IMR-90 (cell line): ENCODE measurements around the gene LBP. TPM values are rescaled to one million over a fixed set of nuclear protein-coding genes. Genes with fewer than 3 reads are reported as not detected.
"Not testable (repeated sequence)": the region's sequence is repeated elsewhere in the genome, so short reads cannot be mapped to it uniquely, and the experiment has no call there.

ENCODE experiments used
- ATAC-seq: fragments of 200-7000 bp; cut with Tn5 transposase; 2 replicates; pipeline ENCODE4 v1.9.1; 2020; ENCODE audit warnings: low read depth, mild to moderate bottlenecking, moderate library complexity
- BruUV-seq: library from RNA; stranded (reverse); fragments of 400-500 nt; replicated peaks from 2 replicates; lab custom pipeline; 2021; lab: Mats Ljungman, UMichigan
- CTCF ChIA-PET: fragments of 300-600 bp; formaldehyde crosslinking; extraction: SDS; loops from one replicate; lab custom pipeline; 2021; ENCODE audit warnings: antibody characterized with exemption; lab: Yijun Ruan, JAX
- POLR2A ChIA-PET: fragments of 300-600 bp; sonication (Branson Sonifier 250); formaldehyde crosslinking; loops from one replicate; lab custom pipeline; 2022; ENCODE audit warnings: antibody characterized with exemption; ENCODE audit not compliant: unreplicated experiment; lab: Charles Lee
- DNase-seq: peaks from one replicate; pipeline ENCODE4 v3.0.0; 2013
- H2AFZ ChIP-seq: replicated peaks from 2 replicates; pipeline ENCODE3; 2013; ENCODE audit warnings: low read length, mild to moderate bottlenecking; ENCODE audit not compliant: poor library complexity
- H2AK5ac ChIP-seq: 2 replicates; pipeline ENCODE4 v1.6.1; 2013; ENCODE audit warnings: low read depth, low read length, inconsistent platforms
- H2AK9ac ChIP-seq: replicated peaks from 2 replicates; pipeline ENCODE3; 2013; ENCODE audit warnings: mild to moderate bottlenecking, low read depth, low read length, moderate library complexity; ENCODE audit not compliant: poor library complexity
- H2BK120ac ChIP-seq: 2 replicates; pipeline ENCODE4 v1.6.1; 2013; ENCODE audit warnings: low read depth, low read length, inconsistent platforms
- H2BK15ac ChIP-seq: 3 replicates; pipeline ENCODE4 v1.6.1; 2013; ENCODE audit warnings: low read depth, low read length, inconsistent platforms
- H2BK20ac ChIP-seq: 2 replicates; pipeline ENCODE4 v1.6.1; 2013; ENCODE audit warnings: low read depth, mild to moderate bottlenecking, inconsistent platforms, low read length, moderate library complexity
- H2BK5ac ChIP-seq: 2 replicates; pipeline ENCODE4 v1.6.1; 2013; ENCODE audit warnings: mild to moderate bottlenecking, low read depth, low read length, inconsistent platforms; ENCODE audit not compliant: poor library complexity, severe bottlenecking
- H3K14ac ChIP-seq: replicated peaks from 2 replicates; pipeline ENCODE4 v1.6.1; 2013; ENCODE audit warnings: low read depth, low read length, inconsistent platforms
- H3K18ac ChIP-seq: 2 replicates; pipeline ENCODE4 v1.6.1; 2013; ENCODE audit warnings: low read depth, low read length, control low read depth
- H3K23ac ChIP-seq: 2 replicates; pipeline ENCODE4 v1.6.1; 2013; ENCODE audit warnings: low read depth, low read length, inconsistent platforms
- H3K27ac ChIP-seq: 2 replicates; pipeline ENCODE4 v1.5.1; 2013; ENCODE audit warnings: mild to moderate bottlenecking, control low read depth, low read length; ENCODE audit not compliant: insufficient read depth
- H3K27me3 ChIP-seq: 2 replicates; pipeline ENCODE4 v1.6.1; 2013; ENCODE audit warnings: low read length; ENCODE audit not compliant: control insufficient read depth, insufficient read depth
- H3K36me3 ChIP-seq: 2 replicates; pipeline ENCODE4 v1.6.1; 2013; ENCODE audit warnings: low read length, mixed read lengths; ENCODE audit not compliant: control insufficient read depth, insufficient read depth
- H3K4ac ChIP-seq: 2 replicates; pipeline ENCODE4 v1.6.1; 2013; ENCODE audit warnings: low read depth, low read length, inconsistent platforms
- H3K4me1 ChIP-seq: 2 replicates; pipeline ENCODE4 v1.6.1; 2013; ENCODE audit warnings: low read length, mixed read lengths; ENCODE audit not compliant: control insufficient read depth, insufficient read depth
- H3K4me2 ChIP-seq: 2 replicates; pipeline ENCODE4 v1.6.1; 2013; ENCODE audit warnings: low read depth, mild to moderate bottlenecking, control low read depth, low read length, moderate library complexity
- H3K4me3 ChIP-seq: 2 replicates; pipeline ENCODE4 v1.5.1; 2013; ENCODE audit warnings: low read depth, mild to moderate bottlenecking, control low read depth, low read length, moderate library complexity; ENCODE audit not compliant: insufficient read depth
- H3K56ac ChIP-seq: 2 replicates; pipeline ENCODE4 v1.6.1; 2013; ENCODE audit warnings: low read length, inconsistent platforms; ENCODE audit not compliant: insufficient read depth; ENCODE audit errors: extremely low read depth
- H3K79me1 ChIP-seq, 2 experiments: 2 replicates each; pipeline ENCODE4 v1.6.1; 2013; ENCODE audit warnings: low read length in 2 of 2, inconsistent platforms in 1 of 2, low read depth in 1 of 2
- H3K9ac ChIP-seq: 2 replicates; pipeline ENCODE4 v1.6.1; 2013; ENCODE audit warnings: low read depth, low read length, control low read depth
- H3K9me1 ChIP-seq: 2 replicates; pipeline ENCODE4 v1.6.1; 2013; ENCODE audit warnings: low read length, inconsistent platforms; ENCODE audit not compliant: insufficient read depth
- H3K9me3 ChIP-seq: 2 replicates; pipeline ENCODE4 v1.6.1; 2013; ENCODE audit warnings: low read length; ENCODE audit not compliant: control insufficient read depth, insufficient read depth
- H4K20me1 ChIP-seq: 2 replicates; pipeline ENCODE4 v1.6.1; 2013; ENCODE audit warnings: low read length, inconsistent platforms; ENCODE audit not compliant: insufficient read depth
- H4K5ac ChIP-seq: 2 replicates; pipeline ENCODE4 v1.6.1; 2013; ENCODE audit warnings: mild to moderate bottlenecking, low read depth, low read length, control low read depth
- H4K8ac ChIP-seq, 2 experiments: 2 replicates each; pipeline ENCODE4 v1.6.1; 2013; ENCODE audit warnings: low read depth in 2 of 2, low read length in 2 of 2, control low read depth in 1 of 2, inconsistent platforms in 1 of 2
- H4K91ac ChIP-seq: 2 replicates; pipeline ENCODE4 v1.6.1; 2013; ENCODE audit warnings: low read depth, low read length, inconsistent platforms; ENCODE audit not compliant: insufficient read depth
- WGBS, 2 experiments: methylation state at CpG; one replicate each; pipeline versions ENCODE4 v1.1.5 to v1.1.7; 2013; ENCODE audit warnings: missing lambda C conversion rate in 2 of 2; ENCODE audit not compliant: insufficient read length in 1 of 2; ENCODE audit errors: extremely low coverage in 2 of 2; 5-methylcytosine and 5-hydroxymethylcytosine counted together
- dilution Hi-C: fragments of 300-500 bp; cut with HindIII; formaldehyde crosslinking; loops from one replicate; pipeline ENCODE4 v1.14.3; 2018; ENCODE audit warnings: low sequenced_read_pairs; ENCODE audit not compliant: unreplicated experiment
- in situ Hi-C: fragments of 300-500 bp; cut with MboI; formaldehyde crosslinking; loops from 3 replicates; pipeline ENCODE4 v1.14.3; 2019; ENCODE audit warnings: low sequenced_read_pairs, inconsistent platforms, mixed read lengths
- intact Hi-C: fragments of 100-400 bp; cut with micrococcal nuclease; formaldehyde crosslinking; loops from 2 replicates; pipeline ENCODE4 v1.10.0; 2022
- polyA plus RNA-seq, 3 experiments: library from polyadenylated mRNA; depleted of rRNA; stranded (reverse); fragments of >200 nt; gene quantifications; 2 replicates each; pipeline ENCODE4 v1.2.3, GENCODE V29; 2012; ENCODE audit warnings: low replicate concordance in 1 of 3
- total RNA-seq: library from RNA; depleted of rRNA; stranded (reverse); fragments of >200 nt; gene quantifications from 2 replicates; pipeline ENCODE4 v1.2.3, GENCODE V29; 2012

Gene LBP
- total and polyA plus RNA-seq, 2 of the 4 experiments (the other 2 are of a cell fraction): not detected

DNA sequence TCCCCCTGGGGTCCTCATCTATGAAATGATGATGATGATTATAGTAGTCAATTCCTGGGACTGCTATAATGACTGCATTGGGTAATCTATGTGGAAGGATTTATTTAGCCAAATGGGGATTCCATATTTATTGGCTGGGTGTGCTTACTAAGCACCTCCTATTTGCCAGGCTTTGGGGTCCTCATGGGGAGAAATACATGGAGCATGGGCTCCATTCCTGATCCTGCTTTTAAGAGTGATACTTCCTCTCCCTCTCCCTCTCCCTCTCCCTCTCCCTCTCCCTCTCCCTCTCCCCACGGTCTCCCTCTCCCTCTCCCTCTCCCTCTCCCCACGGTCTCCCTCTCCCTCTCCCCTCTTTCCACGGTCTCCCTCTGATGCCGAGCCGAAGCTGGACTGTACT is 31.6 kb downstream of the LBP start:
- not testable (repeated sequence) for H2AFZ ChIP-seq, ATAC-seq

More for the DNA sequence above, 31.6 kb downstream of the LBP start:
- H2BK15ac ChIP-seq, H4K20me1 ChIP-seq, H3K23ac ChIP-seq, POLR2A ChIA-PET, H3K36me3 ChIP-seq, H3K56ac ChIP-seq, H3K79me1 ChIP-seq, H2AK5ac ChIP-seq, CTCF ChIA-PET, H3K18ac ChIP-seq, H3K4me1 ChIP-seq, H3K27ac ChIP-seq, H2BK5ac ChIP-seq, DNase-seq, H3K9ac ChIP-seq, H4K5ac ChIP-seq, H3K4me3 ChIP-seq, H3K9me1 ChIP-seq, H3K4ac ChIP-seq, H3K9me3 ChIP-seq, H2BK20ac ChIP-seq, H4K91ac ChIP-seq, H2BK120ac ChIP-seq, H2AK9ac ChIP-seq, H3K4me2 ChIP-seq, intact Hi-C loops, H4K8ac ChIP-seq, BruUV-seq, H3K14ac ChIP-seq, dilution Hi-C loops: not testable (repeated sequence)
- in situ Hi-C loops: loop anchor here (25.0 kb wide), 1 partner anchor 1116 kb away; the partner anchor contains the start of gene GHRH
- WGBS, 2 experiments: no CpG with 5 or more reads among the region's 5 CpGs
- peaks cover 39% of the 10 kb centered on the region for H3K27me3 ChIP-seq
